GM19395 (cell line): ENCODE data around the gene MAPK8.

Experiments used
- ATAC-seq: cut with Tn5 transposase; IDR thresholded peaks from one replicate; pipeline ENCODE4 v1.9.1; 2021; ENCODE audit warnings: mild to moderate bottlenecking, moderate library complexity; ENCODE audit not compliant: unreplicated experiment

MAPK8 gene

DNA sequence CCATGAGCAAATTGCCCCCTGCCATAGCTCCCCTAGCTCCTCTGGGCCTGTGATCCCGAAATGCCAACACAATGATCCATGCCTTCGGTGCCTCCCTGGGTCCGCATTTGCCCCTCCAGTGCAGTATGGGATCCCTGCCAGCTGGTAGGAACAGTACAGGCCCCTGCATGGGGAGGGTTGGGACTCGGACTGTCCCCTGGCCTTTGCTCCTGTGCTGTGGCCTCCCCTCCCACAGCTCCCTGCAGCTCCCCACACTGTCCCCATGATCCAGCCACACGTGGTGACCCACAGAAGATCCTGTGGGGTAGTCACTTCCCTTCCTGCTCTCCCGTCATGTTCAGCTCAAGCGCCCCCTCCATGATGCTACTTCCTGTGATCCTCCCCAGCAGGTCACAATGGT is 140.3 kb downstream of the MAPK8 start:
- no peak for ATAC-seq

DNA sequence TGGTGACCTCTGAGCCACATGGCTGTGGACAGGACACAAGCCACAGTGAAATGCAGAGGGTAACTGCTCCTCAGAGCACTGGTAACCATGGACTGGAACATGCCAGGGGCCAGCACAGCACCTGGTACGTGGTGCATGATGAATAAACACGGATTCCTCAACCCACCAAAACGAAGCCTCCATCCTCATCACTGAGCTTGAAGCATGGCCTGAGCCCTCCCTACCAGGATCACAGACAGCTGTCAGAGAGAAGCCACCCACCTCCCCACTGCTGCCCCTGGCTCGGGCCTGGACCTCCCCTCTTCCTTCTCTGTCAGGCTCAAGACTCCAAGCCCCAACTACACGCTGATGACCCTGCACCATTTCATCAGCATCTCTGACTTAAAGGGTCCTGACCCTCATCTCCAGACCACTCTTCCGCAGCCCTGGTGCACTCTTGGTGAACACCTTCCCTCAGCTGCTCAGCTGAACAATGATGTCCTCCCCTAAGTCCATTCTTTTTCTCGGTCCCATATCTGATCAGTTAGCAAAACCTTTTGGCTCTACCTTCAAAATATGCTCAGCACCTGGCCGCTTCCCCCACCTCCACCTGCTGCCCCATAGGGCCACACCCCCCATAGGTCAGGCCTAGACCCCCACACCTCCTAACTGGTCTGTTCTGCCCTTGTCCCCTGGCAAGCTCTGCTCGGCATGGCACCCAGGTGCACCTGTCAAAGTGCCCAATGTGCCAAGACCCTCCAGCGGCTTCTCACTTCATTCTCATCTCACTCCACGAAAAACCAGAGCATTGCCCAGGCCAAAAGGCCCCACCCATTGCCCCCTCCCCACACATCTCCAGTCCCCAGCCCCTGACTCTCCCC is 141.1 kb downstream of the MAPK8 start:
- ATAC-seq: no peak

DNA sequence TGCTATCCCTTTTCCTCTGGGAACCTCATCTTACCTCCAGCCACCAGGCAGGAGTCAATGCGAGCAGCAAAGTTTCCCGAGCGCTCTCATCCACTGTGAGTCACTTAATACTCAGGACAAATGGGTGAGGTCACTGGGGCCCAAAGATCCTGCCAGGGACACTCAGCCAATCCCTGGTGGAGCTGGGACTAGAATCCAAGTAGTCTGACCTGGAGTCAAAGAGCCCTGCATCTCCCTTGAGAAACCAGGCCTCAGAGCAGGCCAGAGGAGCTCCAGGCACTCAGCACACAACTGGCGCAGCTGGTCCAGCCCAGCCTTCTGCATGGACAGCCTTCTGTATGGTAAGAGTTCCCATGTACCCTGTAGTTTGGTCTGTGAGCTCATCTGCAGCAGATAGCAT is 142.3 kb downstream of the MAPK8 start:
- no peak for ATAC-seq

DNA sequence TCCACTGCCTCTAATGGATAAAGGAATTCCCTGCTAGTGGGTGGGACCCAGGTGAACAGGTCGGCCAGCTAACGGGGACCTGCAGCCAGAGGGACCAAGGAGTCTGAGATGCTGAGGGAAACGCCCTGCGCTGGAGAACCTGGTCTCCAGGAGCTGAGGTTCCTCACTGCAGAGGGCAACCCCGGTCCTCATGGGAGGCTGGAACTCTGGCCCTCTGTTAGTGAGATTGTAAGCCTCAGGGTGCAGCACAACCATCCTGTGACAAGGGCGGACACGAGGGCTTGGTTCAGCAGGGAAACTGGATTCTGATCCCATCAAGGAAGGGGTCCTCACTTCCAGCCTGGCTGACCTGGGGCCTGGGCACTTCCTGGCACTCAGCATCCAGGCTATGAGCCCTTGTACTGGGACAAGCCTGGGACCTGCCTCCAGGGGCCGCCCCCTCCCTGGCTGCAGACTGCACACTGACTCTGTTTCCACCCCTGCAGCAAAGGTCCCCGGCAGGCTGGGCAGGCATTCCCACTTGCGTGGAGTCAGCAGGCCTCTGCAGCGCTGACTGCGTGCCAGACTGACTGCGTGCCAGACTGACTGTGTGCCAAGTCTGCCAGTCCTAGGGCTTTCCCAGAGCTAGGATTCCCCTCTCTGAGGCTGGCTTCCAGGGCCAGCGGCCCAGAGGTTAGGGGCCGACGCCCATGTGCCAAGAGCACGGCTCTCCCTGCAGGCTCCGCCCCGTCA is 143.2 kb downstream of the MAPK8 start:
- no peak for ATAC-seq

DNA sequence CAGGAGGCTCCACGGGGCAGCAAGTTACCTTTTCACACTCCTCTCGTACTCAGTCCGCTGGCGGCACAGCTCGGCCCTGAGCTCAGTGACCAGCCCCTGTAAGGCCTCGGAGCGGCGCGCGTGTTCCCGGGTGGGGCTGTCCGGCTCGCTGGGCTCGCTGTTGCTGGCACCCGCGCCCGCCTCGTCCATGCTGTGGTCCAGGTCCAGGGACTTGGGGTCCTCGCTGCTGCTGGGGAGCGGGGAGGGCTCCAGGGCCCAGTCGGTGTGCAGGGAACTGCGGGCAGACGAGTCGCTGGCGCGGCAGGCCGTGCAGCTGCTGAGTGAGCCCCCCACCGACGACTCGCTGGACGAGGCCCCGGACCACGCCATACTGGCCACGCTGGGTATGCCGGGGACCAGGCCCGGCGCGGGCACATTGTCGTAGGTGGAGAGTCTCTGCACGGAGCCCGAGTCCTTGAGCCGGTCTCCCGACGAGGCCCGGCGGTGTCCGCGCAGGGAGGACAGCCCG is 143.8 kb downstream of the MAPK8 start:
- ATAC-seq: no peak

DNA sequence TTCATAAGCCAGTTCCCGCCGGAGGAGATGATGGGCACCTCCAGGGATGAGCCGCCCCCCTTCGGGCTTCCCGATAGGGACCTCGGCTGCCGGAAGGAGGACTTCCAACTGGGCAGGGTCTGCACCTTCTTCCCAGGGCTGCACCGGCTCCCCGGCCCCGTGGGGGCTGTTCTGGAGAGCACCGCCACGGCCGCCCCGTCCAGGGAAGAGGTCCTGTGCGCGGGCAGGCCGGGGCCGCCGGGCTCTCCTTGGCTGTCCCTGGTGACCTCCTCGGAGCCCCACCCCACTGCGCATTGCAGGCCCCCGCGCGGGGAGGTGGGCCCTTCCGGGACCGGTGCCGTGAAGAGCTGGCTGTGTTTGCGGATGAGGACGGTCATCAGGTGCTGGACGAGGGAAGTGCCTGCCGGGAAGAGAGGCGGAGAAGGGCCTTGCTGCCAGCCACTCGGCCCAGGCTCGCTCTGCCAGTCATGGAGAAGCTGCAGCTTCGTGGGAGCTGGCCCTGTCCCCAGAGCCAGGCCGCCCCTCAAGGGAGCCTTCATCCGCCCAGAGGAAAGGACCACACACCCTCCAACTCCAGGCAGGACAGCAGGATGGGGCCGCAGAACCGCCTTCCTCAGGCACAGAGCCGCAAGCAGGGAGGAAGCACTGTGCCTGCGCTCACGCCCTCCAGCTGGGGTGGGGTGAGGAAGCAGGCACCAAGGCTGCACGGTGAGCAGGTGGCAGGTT is 144.4 kb downstream of the MAPK8 start:
- no peak for ATAC-seq

DNA sequence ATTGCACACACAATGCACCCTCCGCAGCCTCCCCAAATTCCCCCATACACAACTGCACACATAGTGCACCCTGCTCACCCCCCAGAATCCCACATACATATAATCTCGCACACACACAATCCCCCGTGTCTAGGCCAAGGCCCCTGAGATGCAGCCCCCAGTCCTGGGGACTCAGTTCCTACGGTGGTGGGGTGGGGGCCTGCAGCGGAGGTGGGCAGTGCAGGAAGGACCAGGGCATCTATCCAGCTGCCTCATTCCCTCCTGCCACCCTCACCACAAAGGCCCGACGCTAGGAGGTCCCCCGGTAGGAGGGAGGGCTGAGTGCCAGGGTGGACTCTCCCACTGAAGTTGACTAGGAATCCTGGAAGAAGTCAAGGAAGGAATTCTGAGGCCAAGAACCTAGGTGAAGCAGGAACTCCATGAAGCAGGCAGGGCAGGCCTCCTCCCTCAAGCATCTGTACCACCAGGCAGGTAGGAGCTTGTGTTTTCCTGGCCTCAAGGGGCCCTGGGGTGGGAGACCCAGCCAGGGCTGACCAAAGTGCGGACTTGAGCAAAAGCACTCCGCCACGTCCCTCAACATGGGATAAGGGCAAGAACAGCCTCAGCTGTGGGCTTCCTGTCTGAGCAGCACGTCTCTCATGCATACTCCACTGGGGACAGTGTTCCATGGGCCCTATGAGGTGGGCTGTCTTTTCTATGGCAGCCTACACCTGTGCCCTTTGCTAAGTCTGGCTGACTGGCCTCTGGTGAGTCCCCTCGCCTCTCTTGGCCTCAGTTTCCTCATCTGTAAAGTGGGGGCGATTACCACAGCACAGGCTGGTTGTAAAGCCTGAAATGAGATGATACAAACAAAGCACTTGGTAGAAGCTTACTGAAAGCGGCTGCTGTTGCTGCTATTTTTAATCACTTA is 145.7 kb downstream of the MAPK8 start:
- ATAC-seq: no peak

DNA sequence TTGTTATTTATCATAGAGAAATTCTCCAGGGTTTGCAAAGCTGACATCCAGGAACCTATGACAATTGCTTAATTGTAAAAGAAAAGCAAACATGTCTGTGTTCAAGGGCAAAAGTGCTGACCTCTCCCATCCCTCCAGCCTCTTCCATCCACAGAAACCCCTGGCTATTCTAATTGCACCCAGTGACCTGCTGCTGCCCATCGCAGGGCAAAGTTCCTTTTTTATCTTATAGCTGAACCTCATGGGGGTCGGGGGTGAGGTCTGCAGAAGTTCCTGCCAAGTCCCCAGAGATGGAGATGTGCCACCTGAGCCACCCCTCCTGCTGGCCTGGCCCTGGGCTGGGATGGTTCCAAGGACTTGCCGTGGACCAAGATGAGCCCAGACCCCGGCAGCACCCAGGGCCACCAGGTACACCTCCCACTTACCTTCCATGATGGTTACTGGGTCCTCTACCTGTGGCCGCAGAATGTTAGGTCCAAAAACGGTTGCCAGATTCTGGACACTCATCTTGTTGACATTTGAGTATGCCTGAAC is 146.5 kb downstream of the MAPK8 start:
- no peak for ATAC-seq

DNA sequence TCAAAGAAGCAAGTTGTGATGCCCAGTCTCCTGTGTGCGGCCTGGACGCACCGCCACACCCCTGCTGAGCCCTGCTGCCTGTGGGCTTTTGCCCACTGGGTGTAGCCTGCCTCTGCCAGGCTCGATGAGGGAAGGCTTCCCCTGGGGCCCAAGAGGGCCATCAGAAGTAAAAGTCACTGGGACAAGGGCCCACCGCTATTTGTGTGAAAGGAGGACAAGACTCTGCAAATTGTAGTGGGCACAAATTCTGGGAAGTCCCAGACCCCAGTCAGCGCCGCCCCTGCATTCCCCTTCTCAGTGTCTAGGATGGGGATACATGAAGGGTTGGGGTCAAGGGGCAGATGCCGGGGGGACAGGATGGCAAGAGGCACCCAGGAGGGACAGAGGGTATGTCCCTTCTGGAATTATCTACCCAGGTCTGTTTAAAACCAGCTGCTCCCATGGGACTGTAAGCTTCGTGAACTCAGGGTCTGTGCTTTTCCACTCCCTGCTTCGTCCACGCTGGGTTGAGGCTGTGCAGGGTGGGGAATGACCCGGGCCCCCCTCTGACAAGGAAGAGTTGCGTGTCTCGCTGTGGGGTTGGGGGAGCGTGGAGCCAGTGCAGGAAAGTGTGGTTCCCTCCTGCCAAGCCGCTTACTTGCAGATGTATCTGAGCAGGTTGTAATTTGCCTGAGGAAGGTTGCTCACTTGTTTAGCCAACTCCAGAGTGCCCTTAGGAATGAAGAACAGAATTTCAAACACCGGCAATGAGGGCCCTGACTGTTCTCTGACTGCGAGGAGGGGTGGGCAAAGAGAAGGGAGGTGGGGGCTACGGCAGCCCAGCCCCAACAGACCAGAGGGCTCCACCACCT is 147.2 kb downstream of the MAPK8 start:
- ATAC-seq: no peak

DNA sequence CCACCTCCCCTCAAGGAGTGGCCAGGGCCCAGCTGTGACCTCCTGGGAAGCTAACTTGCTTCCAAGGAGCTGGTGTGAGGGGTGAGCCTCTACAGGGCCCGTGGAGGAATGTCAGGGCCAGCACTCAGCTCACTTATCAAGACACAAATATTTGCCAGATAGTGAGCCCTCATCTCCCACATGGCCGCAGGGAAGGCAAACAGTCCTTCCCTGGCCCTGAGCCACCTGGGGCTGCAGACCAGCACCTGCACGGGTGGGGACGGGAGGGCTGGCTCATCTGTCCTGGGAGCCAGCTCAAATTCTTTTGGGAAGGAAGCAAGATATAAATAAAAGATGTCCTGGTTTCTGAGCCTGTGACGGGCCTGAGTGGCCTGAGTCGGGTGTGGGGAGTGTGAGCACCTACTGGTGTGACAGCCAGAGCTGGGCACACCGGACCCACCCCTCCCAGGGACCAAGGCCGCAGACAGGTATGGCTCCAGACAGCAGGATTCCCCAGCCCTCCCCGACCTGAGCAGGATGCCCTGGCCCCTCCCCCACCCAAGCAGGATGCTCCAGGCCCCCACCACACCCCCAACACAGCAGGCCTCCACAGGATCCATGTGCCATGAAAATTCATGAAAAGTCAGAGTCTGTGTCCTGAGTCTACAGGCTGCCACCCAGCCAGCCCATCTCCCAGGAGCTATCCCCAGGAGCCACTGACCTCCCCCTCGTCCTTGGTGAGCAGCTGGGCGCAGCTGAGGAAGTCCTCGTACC is 148.0 kb downstream of the MAPK8 start:
- no peak for ATAC-seq

DNA sequence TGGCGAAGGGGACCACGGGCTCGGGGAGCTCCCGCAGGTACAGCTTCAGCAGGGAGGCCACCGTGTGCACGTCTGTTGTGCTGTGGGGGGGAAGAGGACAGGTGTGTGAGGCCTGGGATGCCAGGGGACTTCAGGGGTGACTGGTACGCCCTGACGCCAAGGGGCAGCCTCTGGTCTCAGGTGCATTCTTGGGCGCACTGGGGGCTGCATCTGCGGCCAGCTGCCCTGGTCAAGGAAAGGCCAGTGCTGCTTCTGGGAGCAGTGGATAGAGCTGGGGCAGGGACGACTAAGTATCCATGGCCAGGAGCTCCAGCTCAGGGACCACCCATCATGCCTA is 148.5 kb downstream of the MAPK8 start:
- ATAC-seq: no peak

DNA sequence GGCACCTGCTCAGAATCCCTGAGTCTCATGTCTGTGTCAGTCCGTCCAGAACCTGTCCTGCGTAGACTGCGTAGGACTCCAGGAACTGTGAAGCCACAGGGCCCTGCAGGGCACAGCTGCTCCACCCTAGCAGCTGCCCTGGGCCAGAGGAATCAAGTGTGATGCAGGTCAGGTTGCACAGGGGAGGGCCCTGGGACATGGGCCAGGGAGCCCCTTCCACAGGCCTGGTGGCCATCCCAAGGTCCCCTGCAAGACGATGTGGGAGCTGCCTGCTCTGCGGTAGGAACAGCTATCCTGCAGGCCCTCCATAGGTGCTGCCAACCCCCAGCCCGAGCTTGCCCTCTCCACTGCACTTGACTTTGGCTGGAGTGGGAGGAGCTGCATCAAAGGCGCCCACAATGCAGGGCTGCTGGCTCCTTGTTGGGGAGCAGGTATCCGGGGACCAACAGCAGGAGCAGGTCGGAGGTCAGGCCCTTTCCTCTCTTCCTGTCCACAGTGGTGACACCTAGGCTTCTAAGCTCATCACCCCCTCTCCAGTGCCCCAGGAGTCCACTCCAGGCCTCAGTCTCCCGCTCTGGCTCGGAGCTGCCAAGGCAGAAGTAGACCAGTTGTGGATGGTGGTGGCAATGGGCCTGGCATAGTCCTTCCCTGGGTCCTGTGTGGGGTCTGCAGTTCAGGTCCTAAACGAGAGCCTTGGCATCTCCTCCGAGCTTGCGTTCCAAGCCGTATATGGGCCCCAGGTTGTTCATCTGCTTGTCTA is 149.1 kb downstream of the MAPK8 start:
- ATAC-seq: no peak

DNA sequence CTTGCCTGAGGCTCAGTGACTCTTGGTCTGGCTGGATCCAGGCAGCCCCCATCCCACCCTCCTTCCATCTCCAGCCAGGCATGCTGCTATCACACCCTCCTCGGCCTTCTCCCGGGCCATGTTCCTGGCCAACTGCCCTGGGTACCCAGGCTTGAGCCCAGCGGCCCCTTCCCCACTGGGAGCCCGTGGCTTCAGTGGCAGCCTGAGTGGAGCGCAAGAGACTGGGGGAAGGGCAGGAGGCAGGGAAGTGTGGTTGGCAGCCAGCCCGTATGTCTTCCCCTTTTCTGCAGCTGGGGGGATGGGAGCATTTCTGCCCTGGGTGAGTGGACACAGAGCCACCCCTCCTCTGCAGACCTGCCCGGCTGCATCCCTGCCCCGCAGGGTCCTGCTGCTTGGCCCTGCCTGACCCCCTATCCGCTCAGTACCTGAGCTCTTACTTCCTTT is 149.9 kb downstream of the MAPK8 start:
- no peak for ATAC-seq

DNA sequence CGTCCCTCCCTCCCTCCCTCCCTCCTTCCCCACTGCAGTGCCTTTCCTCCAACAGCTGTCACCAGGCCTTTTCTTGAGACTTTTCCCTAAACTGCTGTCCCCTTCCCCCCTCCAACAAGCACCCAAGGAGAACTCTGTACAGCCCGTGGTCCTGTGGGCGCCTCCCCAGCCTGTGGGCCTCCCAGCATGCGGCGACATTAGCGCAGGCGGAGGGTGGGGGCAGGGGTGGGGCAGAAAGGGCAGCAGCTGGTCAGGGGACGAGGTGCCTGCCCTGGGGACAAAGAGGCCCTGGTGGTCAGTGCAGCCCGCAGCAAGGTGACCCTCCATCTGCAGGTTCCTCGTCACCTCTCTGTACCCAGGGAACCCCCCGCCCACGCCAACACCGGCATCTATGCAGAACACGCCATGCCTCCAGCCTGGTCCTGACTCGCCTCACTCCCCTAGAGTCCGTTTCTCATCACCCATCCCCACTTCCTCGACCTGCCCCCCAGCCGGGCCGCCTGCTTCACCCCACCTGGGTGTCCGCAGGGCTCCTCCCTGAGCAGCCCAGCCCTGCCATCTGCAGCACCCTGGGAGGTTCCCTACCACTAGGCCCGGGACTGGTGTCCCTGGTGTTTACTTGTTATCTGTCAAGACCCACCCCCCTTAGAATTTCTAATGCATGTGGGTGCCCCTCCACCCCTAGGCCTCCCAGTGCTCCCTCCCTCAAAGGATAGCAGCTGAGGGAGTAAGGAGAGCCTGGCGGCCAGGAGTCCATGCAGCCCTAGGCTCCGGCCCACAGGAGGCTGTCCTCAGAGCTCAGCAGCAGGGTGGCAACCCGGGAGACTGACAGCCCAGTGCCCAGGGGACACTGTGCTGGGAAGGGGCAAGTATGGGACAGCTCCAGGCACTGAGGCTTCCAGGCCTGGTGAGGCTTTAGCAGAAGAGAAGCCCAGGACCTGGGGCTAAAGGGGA is 150.6 kb downstream of the MAPK8 start:
- ATAC-seq: no peak

DNA sequence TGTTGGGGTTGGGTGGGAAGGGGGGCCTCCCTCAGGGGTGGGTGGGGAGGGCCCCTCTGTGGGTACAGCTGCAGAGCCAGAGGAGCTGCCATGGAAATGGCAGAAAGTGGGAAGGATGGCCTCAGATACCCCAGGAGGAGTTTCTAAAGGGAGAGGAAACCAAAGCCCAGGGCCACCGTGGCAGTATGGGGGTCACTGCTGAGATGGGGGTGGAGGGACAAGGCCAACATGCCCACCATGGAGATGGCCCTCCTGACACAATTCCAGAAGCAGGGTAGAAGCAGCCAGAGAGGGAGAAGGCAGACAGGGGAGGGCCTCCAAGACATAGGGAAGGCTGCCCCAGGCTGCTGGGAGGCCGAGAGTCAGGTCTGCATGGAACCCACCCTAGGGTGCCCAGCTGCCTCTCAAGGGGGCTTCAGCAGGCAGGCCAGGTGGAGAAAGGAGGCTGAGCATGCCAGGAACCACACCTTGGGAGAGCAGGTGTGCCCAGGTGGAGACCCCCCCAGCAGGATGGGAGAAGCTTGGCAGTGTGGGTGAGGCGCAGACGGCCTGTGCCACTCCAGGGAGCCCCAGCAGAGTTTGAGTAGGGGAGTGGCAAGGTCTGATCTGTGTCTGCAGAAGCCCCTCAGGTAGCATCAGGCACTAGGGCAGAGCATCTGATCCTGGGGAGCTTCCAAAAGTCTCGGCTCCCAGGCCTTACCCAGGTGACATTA is 151.6 kb downstream of the MAPK8 start:
- no peak for ATAC-seq

DNA sequence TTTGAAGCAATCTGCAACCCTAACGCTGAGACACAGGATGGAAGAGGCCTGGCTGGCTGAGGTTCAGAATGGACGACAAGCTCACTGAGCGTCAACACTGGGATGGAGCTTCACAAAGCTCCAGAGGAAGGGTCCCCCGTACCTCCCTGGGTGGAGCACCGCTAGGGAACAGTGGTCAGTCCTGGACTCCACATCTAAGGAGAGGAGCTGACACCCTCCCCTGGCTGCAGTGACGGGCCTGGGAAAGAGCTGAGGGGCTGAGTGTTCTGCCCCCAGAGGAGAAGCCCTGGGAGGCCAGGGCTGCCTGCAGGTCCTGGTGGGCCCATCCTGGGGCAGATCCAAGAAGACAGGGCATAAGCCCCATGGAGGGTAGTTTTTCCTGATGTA is 152.2 kb downstream of the MAPK8 start:
- ATAC-seq: no peak
